BLaER1 treated with 17β-estradiol and CSF1 and Interleukin-3, amounts not matched to agents 10 nM and 100 nM (cell line): Measurements from ENCODE around the gene CRAMP1.

Experiments used
- H3K27ac ChIP-seq, 11 experiments: shearing (Covaris generic); formaldehyde crosslinking; 2 replicates each; pipeline ENCODE4 v1.8.1; 2022
- H3K27me3 ChIP-seq, 11 experiments: shearing (Covaris generic); formaldehyde crosslinking; 2 replicates each; pipeline ENCODE4 v1.8.1; 2022
- H3K36me3 ChIP-seq, 11 experiments: shearing (Covaris generic); formaldehyde crosslinking; 2 replicates each; pipeline ENCODE4 v1.8.1; 2022
- H3K4me1 ChIP-seq, 10 experiments: shearing (Covaris generic); formaldehyde crosslinking; 2 replicates each; pipeline ENCODE4 v1.8.1; 2022
- H3K4me2 ChIP-seq, 11 experiments: shearing (Covaris generic); formaldehyde crosslinking; 2 replicates each; pipeline ENCODE4 v1.8.1; 2022
- H3K4me3 ChIP-seq, 10 experiments: shearing (Covaris generic); formaldehyde crosslinking; 2 replicates each; pipeline ENCODE4 v1.8.1; 2022
- H3K9ac ChIP-seq, 11 experiments: shearing (Covaris generic); formaldehyde crosslinking; 2 replicates each; pipeline ENCODE4 v1.8.1; 2022
- H3K9me3 ChIP-seq, 11 experiments: shearing (Covaris generic); formaldehyde crosslinking; replicated peaks in 1 of 11; 2 replicates each; pipeline ENCODE4 v1.8.1; 2022
- H4K20me1 ChIP-seq, 11 experiments: shearing (Covaris generic); formaldehyde crosslinking; 2 replicates each; pipeline ENCODE4 v1.8.1; 2022
- Cebpa-rat ChIP-seq, 11 experiments: shearing (Covaris generic); IDR thresholded peaks; 2 replicates each; pipeline ENCODE4 v1.8.1; 2022

The CRAMP1 gene

DNA sequence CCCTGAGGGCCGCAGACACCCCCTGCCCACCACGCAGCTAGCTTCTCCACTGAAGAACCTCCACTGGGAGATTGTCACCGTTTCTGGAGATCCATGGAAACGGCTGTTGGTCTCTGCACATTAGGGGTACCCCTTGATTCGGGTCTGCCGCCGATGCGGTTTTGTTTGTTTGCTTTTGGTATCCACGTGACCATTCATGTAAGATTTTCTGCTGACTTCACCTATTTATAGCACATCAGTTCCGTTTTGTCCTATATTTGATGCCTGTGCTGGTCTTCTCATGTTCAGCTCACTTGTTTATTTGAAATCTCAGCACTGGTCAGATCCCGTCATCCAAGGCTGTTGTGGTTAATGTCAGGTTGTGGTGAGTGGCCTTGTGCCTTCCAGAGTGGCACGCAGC lies 21.1 kb downstream of the CRAMP1 start:
- H3K27me3 ChIP-seq, result no peaks in the 10 kb centered on the region
- no peak overlapping the region for H3K27ac ChIP-seq
- 0 out of 22 replicates have a peak overlapping the region, but pooled peaks of 1 of the 11 experiments have one; percentile 10 for H3K9ac ChIP-seq
- TF ChIP-seq Cebpa-rat (IDR thresholded peaks at IDR 0.05), result no peak
- H4K20me1 ChIP-seq, result peaks cover 23 to 95% (median 67%) of the 10 kb centered on the region in 11 experiments; a peak in 20 of 22 replicates
- H3K4me2 ChIP-seq, result no peak overlapping the region
- peaks cover 91 to 100% (median 97%) of the 10 kb centered on the region in 11 experiments for H3K36me3 ChIP-seq
- no peak overlapping the region for H3K4me3 ChIP-seq
- no peaks in the 10 kb centered on the region for H3K9me3 ChIP-seq
- H3K4me1 ChIP-seq, result peaks cover under 1 to 16% (median 5%) of the 10 kb centered on the region in 10 experiments; a peak in 14 of 20 replicates

DNA sequence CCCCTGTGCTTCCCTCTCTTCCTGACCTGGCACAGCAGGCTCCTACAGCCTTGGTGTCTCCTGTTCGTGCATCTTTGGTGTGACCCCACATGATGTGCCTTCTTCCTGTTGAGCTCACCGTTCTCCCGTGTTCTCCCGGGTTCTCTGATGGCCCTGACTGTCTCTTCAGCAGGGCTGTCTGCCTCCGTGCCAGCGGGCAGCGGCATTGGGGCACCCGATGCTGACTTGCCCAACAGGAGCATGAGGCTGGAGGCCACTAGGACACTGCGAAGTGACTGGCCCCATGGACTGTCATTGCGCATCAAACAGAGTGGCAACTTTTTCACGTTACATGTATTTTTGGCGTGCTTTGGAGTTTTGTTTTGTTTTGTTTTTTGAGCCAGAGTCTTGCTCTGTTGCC lies 22.4 kb downstream of the CRAMP1 start:
- TF ChIP-seq Cebpa-rat (IDR thresholded peaks at IDR 0.05), result no peak
- Histone ChIP-seq H4K20me1 (peaks cover 14 to 94% (median 55%) of the 10 kb centered on the region in 11 experiments; a peak in 19 of 22 replicates), H3K27ac (no peak overlapping the region)

DNA sequence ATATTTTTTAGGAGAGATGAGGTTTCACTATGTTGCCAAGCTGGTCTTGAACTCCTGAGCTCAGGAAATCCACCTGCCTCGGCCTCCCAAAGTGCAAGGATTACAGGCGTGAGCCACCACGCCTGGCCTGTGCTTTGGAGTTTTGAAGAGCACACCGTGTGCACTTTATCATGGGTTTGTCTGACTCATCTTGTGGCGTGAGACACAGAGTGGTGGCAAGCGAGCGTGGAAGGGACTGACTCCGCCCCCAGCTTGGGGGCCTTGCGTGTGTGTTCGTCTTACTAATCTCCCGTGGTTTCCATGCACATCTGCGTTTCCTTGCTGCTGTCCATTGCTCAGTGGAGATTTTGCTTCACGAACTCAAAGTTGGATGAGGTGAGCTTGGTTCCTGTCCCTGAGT lies 22.9 kb downstream of the CRAMP1 start:
- Histone ChIP-seq H3K9me3 (no peaks in the 10 kb centered on the region), H3K4me1 (peaks cover 18 to 34% (median 23%) of the 10 kb centered on the region in 10 experiments), H3K9ac (no peak overlapping the region), H4K20me1 (peaks cover 14 to 88% (median 55%) of the 10 kb centered on the region in 11 experiments; a peak in 19 of 22 replicates), H3K27me3 (no peaks in the 10 kb centered on the region), H3K4me3 (no peak overlapping the region), H3K27ac (no peak overlapping the region), H3K36me3 (peaks cover 86 to 98% (median 94%) of the 10 kb centered on the region in 11 experiments), H3K4me2 (no peak overlapping the region)
- no peak for TF ChIP-seq Cebpa-rat (IDR thresholded peaks at IDR 0.05)

More for the DNA sequence above, 22.4 kb downstream of the CRAMP1 start:
- peaks cover 13 to 29% (median 17%) of the 10 kb centered on the region in 10 experiments for H3K4me1 ChIP-seq
- no peak overlapping the region for H3K4me3 ChIP-seq
- peaks cover 91 to 100% (median 97%) of the 10 kb centered on the region in 11 experiments for H3K36me3 ChIP-seq
- no peak overlapping the region for H3K4me2 ChIP-seq
- H3K9me3 ChIP-seq, result no peaks in the 10 kb centered on the region
- no peak overlapping the region for H3K9ac ChIP-seq
- no peaks in the 10 kb centered on the region for H3K27me3 ChIP-seq

DNA sequence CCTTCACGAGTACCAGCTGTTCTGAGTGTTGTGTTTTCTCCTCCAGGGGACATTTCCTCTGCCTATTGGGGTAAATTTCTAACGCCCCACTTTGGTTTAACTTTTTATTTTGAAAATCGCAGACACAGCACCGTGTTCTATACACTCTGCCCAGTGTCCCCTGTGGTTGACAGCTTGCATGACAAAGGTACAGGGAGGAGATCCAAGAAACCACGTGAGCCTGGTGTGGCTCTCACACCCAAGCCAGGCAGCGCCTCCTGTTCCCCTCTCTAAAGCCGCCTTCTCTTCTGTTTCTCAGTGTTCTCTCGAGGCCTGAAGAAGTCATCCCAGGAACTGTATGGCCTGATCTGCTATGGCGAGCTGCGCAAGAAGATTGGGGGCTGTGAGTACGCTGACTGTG lies 25.4 kb downstream of the CRAMP1 start:
- H3K9ac ChIP-seq, result 0 out of 22 replicates have a peak overlapping the region, but pooled peaks of 2 of the 11 experiments have one; percentile 6 to 10

DNA sequence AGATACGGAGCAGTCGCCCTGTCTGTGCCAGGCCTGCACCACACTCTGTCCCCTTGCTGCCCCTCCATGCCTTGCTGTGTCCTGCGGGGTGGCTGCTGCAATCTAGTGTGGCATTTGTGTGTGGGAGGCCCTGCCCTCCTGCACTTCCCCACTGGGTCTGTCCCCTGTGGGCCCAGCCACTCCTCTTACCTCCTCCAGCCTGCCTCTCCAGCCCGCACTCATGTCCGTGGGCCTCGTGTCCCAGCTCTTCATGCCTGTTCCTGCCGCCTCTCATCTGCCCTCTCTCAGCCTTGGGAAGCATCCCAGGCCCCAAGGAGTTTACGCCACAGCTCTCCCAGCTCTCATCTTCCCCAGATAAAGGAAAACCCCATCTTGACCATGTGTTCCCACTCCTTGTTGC lies 26.6 kb downstream of the CRAMP1 start:
- H3K27ac ChIP-seq, result peak overlapping the region in 3 of 11 experiments; percentile 23 to 66 (median 43); a peak in 2 of 22 replicates
- H3K36me3 ChIP-seq, result peaks cover 79 to 96% (median 89%) of the 10 kb centered on the region in 11 experiments
- H3K4me1 ChIP-seq, result peaks cover 33 to 67% (median 50%) of the 10 kb centered on the region in 10 experiments
- H3K9ac ChIP-seq, result peak overlapping the region in 1 of 11 experiments; percentile 41; a peak in 1 of 22 replicates
- TF ChIP-seq Cebpa-rat (IDR thresholded peaks at IDR 0.05), result no peak
- no peak overlapping the region for H3K4me3 ChIP-seq
- H3K9me3 ChIP-seq, result no peaks in the 10 kb centered on the region
- H3K4me2 ChIP-seq, result peak overlapping the region; percentile 76 to 96 (median 83); a peak in 17 of 22 replicates
- H3K27me3 ChIP-seq, result no peaks in the 10 kb centered on the region
- H4K20me1 ChIP-seq, result peaks cover 0 to 74% (median 26%) of the 10 kb centered on the region in 11 experiments; a peak in 15 of 22 replicates

More for the DNA sequence above, 25.4 kb downstream of the CRAMP1 start:
- Histone ChIP-seq H4K20me1 (peaks cover 0 to 78% (median 36%) of the 10 kb centered on the region in 11 experiments; a peak in 15 of 22 replicates), H3K4me1 (peaks cover 33 to 59% (median 45%) of the 10 kb centered on the region in 10 experiments), H3K27ac (no peak overlapping the region), H3K9me3 (no peaks in the 10 kb centered on the region), H3K36me3 (peaks cover 79 to 96% (median 89%) of the 10 kb centered on the region in 11 experiments), H3K4me2 (no peak overlapping the region), H3K27me3 (no peaks in the 10 kb centered on the region), H3K4me3 (no peak overlapping the region)
- TF ChIP-seq Cebpa-rat (IDR thresholded peaks at IDR 0.05), result no peak

DNA sequence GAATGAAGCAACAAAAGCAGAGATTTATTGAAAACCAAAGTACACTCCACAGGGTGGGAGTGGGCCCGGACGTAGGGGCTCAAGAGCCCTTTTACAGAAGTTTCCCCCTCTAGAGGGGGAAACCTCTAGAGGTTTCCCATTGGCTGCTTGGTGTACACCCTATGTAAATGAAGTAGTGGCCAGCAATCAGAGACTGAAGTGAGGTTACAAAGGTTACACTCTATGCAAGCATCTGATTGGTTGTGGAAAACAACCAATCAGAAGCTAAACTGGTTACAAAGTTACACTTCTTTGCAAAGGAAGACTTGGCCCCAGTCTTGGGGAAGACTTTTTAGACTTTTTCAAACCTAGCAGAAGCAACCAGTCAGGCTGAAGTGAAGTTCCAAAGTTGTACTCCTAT lies 27.1 kb downstream of the CRAMP1 start:
- H3K4me1 ChIP-seq, result peaks cover 33 to 72% (median 55%) of the 10 kb centered on the region in 10 experiments
- peak overlapping the region in 1 of 11 experiments; percentile 53; a peak in 1 of 22 replicates for H3K9ac ChIP-seq
- peak overlapping the region; percentile 76 to 96 (median 83) for H3K4me2 ChIP-seq
- H3K27me3 ChIP-seq, result no peaks in the 10 kb centered on the region
- H4K20me1 ChIP-seq, result peaks cover 0 to 74% (median 25%) of the 10 kb centered on the region in 11 experiments; a peak in 15 of 22 replicates
- peaks cover 79 to 96% (median 89%) of the 10 kb centered on the region in 11 experiments for H3K36me3 ChIP-seq
- H3K27ac ChIP-seq, result peak overlapping the region in 4 of 11 experiments; percentile 43 to 68 (median 62); a peak in 7 of 22 replicates
- no peak overlapping the region for H3K4me3 ChIP-seq
- TF ChIP-seq Cebpa-rat (IDR thresholded peaks at IDR 0.05), result no peak
- H3K9me3 ChIP-seq, result no peaks in the 10 kb centered on the region

DNA sequence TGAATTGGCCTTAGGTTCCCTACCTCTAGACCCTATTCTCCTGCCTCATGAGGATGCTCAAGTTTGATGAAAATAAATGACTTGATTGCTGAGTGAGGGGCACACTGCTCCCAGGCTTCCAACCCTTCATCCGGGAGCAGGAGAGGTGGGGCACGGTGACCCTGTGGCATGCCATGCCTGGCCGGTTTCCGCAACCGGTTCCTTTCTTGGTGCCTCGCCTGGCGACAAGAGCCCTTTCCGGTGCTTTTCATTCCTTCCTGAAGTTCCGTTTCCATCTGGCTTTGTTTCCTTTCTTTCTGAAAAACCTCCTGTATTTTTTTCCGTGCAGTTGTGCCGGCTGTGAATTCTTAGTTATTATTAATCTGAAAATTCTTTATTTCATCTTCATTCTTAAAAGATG lies 27.7 kb downstream of the CRAMP1 start:
- H3K27ac ChIP-seq, result peak overlapping the region in 8 of 11 experiments; percentile 19 to 68 (median 43); a peak in 14 of 22 replicates
- H3K4me1 ChIP-seq, result peaks cover 33 to 77% (median 60%) of the 10 kb centered on the region in 10 experiments
- H3K36me3 ChIP-seq, result peaks cover 79 to 96% (median 89%) of the 10 kb centered on the region in 11 experiments
- peak overlapping the region in 4 of 10 experiments; percentile 6 to 36 (median 22); a peak in 3 of 20 replicates for H3K4me3 ChIP-seq
- H4K20me1 ChIP-seq, result peaks cover 0 to 70% (median 19%) of the 10 kb centered on the region in 11 experiments; a peak in 15 of 22 replicates
- H3K9ac ChIP-seq, result peak overlapping the region in 10 of 11 experiments; percentile 3 to 62 (median 42); a peak in 12 of 22 replicates
- no peak for TF ChIP-seq Cebpa-rat (IDR thresholded peaks at IDR 0.05)
- no peaks in the 10 kb centered on the region for H3K9me3 ChIP-seq
- H3K27me3 ChIP-seq, result no peaks in the 10 kb centered on the region
- peak overlapping the region; percentile 76 to 96 (median 83) for H3K4me2 ChIP-seq

DNA sequence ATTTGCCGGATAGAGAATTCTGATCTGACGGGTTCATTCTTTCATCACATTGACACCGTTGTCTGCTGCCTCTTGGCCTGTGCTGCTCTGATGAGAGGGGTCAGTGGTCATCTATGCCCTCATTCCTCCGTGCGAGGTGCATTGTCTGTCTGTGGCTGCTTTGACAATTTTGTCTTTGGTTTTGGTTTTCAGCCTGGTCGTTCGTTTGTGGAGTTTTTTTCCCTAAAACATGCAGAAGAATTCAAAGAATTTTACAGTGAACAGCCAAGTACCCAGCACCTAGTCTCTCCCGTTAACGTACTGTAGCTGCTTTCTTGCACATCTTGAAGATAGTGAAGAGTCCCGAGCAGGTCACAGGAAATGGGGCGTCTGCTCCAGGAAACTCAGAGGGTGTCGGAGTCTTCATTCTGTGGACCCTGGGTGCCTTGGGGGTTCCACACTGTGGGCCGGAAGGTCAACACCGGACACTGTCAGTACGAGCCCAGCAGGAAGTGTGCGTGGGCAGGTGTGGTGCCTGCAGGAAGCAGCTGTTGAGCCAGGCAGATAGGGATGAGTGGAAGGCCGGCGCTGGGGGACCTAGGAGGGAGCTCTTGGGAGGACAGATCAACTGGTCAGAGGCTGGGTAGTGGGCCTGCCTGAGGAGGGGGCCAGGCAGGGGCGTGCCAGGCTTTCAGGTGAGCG lies 28.2 kb downstream of the CRAMP1 start:
- H3K4me1 ChIP-seq, result peaks cover 34 to 79% (median 62%) of the 10 kb centered on the region in 10 experiments
- peak overlapping the region; percentile 76 to 96 (median 83) for H3K4me2 ChIP-seq
- peak overlapping the region; percentile 3 to 62 (median 34); a peak in 16 of 22 replicates for H3K9ac ChIP-seq
- no peaks in the 10 kb centered on the region for H3K9me3 ChIP-seq
- peak overlapping the region in 6 of 10 experiments; percentile 6 to 36 (median 19); a peak in 7 of 20 replicates for H3K4me3 ChIP-seq
- peak overlapping the region in 10 of 11 experiments; percentile 19 to 68 (median 43); a peak in 16 of 22 replicates for H3K27ac ChIP-seq
- peaks cover 0 to 65% (median 14%) of the 10 kb centered on the region in 11 experiments; a peak in 14 of 22 replicates for H4K20me1 ChIP-seq
- no peaks in the 10 kb centered on the region for H3K27me3 ChIP-seq
- TF ChIP-seq Cebpa-rat (IDR thresholded peaks at IDR 0.05), result no peak
- peaks cover 79 to 96% (median 88%) of the 10 kb centered on the region in 11 experiments for H3K36me3 ChIP-seq
